GM18511 (cell line): ENCODE measurements around the gene PPP2R2B.
"Not testable (repeated sequence)": the region's sequence is repeated elsewhere in the genome, so short reads cannot be mapped to it uniquely, and the experiment has no call there.

ENCODE experiments used
- ATAC-seq: cut with Tn5 transposase; IDR thresholded peaks from one replicate; pipeline ENCODE4 v1.9.1; 2021; ENCODE audit warnings: mild to moderate bottlenecking, moderate library complexity; ENCODE audit not compliant: unreplicated experiment

The PPP2R2B gene

GRCh38 chr5:146562461-146562860 is 316.1 kb downstream of the PPP2R2B start:
- no peak for ATAC-seq

- no peak for ATAC-seq
Observed at GRCh38 chr5:146561711-146562110, 316.8 kb downstream of the PPP2R2B start.

- ATAC-seq, result peak; percentile 34
Observed at GRCh38 chr5:146560205-146560812, 318.2 kb downstream of the PPP2R2B start.

GRCh38 chr5:146556884-146557283 is 321.7 kb downstream of the PPP2R2B start:
- ATAC-seq, result not testable (repeated sequence)

GRCh38 chr5:146553446-146553845 is 325.1 kb downstream of the PPP2R2B start:
- ATAC-seq, result no peak

- no peak for ATAC-seq
Observed at GRCh38 chr5:146549615-146550014, 328.9 kb downstream of the PPP2R2B start.

GRCh38 chr5:146548781-146549449 is 329.6 kb downstream of the PPP2R2B start:
- ATAC-seq, result peak; percentile 71

GRCh38 chr5:146544232-146544631 is 334.3 kb downstream of the PPP2R2B start:
- no peak for ATAC-seq

- ATAC-seq, result peak; percentile 99
Observed at GRCh38 chr5:146541958-146542849, 336.4 kb downstream of the PPP2R2B start.

GRCh38 chr5:146540414-146540813 is 338.1 kb downstream of the PPP2R2B start:
- ATAC-seq, result no peak

GRCh38 chr5:146539973-146540372 is 338.6 kb downstream of the PPP2R2B start:
- no peak for ATAC-seq

- no peak for ATAC-seq
Observed at GRCh38 chr5:146538432-146538831, 340.1 kb downstream of the PPP2R2B start.

GRCh38 chr5:146533882-146534281 is 344.7 kb downstream of the PPP2R2B start:
- ATAC-seq, result no peak

GRCh38 chr5:146533260-146533857 is 345.2 kb downstream of the PPP2R2B start:
- ATAC-seq, result peak; percentile 97
